ENCODE results near the gene EIF3B. TPM values are rescaled to one million over a fixed set of nuclear protein-coding genes. Genes with fewer than 3 reads are reported as not detected.
A peak's percentile ranks its signal among the peaks of the same experiment; 100 is the strongest.
"Not testable (repeated sequence)": the region's sequence is repeated elsewhere in the genome, so short reads cannot be mapped to it uniquely, and the experiment has no call there.

EIF3B gene
- total RNA-seq, 1 donor from 2014 or later, result 93.6 TPM

GRCh38 chr7:2332606-2333231 is 21.9 kb upstream of the EIF3B start:
- intact Hi-C loops (cut with DNase I); DNase-seq (ENCODE audit: low spot score); ATAC-seq: not testable (repeated sequence)

- intact Hi-C loops (cut with DNase I), result no loop called here
- DNase-seq (ENCODE audit: low spot score) (no peak), ATAC-seq (no peak)
Measured at GRCh38 chr7:2336626-2337299, 17.9 kb upstream of the EIF3B start.

- intact Hi-C loops (cut with DNase I); DNase-seq (ENCODE audit: low spot score); ATAC-seq: not testable (repeated sequence)
Measured at GRCh38 chr7:2347351-2348063, 7.1 kb upstream of the EIF3B start.

GRCh38 chr7:2350055-2350454 is 4.6 kb upstream of the EIF3B start:
- DNase-seq (ENCODE audit: low spot score) (no peak), ATAC-seq (no peak)
- intact Hi-C loops (cut with DNase I), result loop anchor here (10.0 kb wide), 1 partner anchor 1845 kb away; no protein-coding TSS in a partner anchor

GRCh38 chr7:2350861-2351260 is 3.8 kb upstream of the EIF3B start:
- intact Hi-C loops (cut with DNase I), result loop anchor here (10.0 kb wide), 1 partner anchor 1846 kb away; no protein-coding TSS in a partner anchor
- DNase-seq (ENCODE audit: low spot score) (no peak), ATAC-seq (no peak)

- DNase-seq (ENCODE audit: low spot score), result no peak
- intact Hi-C loops (cut with DNase I), result loop anchor here (10.0 kb wide), 1 partner anchor 1849 kb away; no protein-coding TSS in a partner anchor
- peak; percentile 1 for ATAC-seq
Measured at GRCh38 chr7:2353113-2353935, 1.3 kb upstream of the EIF3B start.

- DNase-seq (ENCODE audit: low spot score), result peak; percentile 94
- peak; percentile 97 for ATAC-seq
- intact Hi-C loops (cut with DNase I), result loop anchor here (10.0 kb wide), 1 partner anchor 1849 kb away; no protein-coding TSS in a partner anchor
Measured at GRCh38 chr7:2353936-2354185, 766 bp upstream of the EIF3B start.

- no peak for DNase-seq (ENCODE audit: low spot score)
- intact Hi-C loops (cut with DNase I), result loop anchor here (10.0 kb wide), 1 partner anchor 1850 kb away; no protein-coding TSS in a partner anchor
- ATAC-seq, result no peak
Measured at GRCh38 chr7:2354939-2355704, 495 bp downstream of the EIF3B start.

GRCh38 chr7:2355705-2356008 is 1.0 kb downstream of the EIF3B start:
- ATAC-seq (no peak), DNase-seq (ENCODE audit: low spot score) (no peak)
- intact Hi-C loops (cut with DNase I), result loop anchor here (10.0 kb wide), 1 partner anchor 1851 kb away; no protein-coding TSS in a partner anchor

GRCh38 chr7:2357165-2357564 is 2.5 kb downstream of the EIF3B start:
- ATAC-seq, result no peak
- intact Hi-C loops (cut with DNase I), result loop anchor here (10.0 kb wide), 1 partner anchor 1852 kb away; no protein-coding TSS in a partner anchor

GRCh38 chr7:2357571-2357970 is 2.9 kb downstream of the EIF3B start:
- intact Hi-C loops (cut with DNase I), result loop anchor here (10.0 kb wide), 1 partner anchor 1853 kb away; no protein-coding TSS in a partner anchor
- ATAC-seq (no peak), DNase-seq (ENCODE audit: low spot score) (no peak)

More at GRCh38 chr7:2357165-2357564, 2.5 kb downstream of the EIF3B start:
- DNase-seq (ENCODE audit: low spot score), result no peak

GRCh38 chr7:2358968-2359527 is 4.4 kb downstream of the EIF3B start:
- no peak for DNase-seq (ENCODE audit: low spot score)
- intact Hi-C loops (cut with DNase I), result loop anchor here (10.0 kb wide), 1 partner anchor 1854 kb away; no protein-coding TSS in a partner anchor
- no peak for ATAC-seq

GRCh38 chr7:2359610-2360009 is 5.0 kb downstream of the EIF3B start:
- no peak for ATAC-seq
- intact Hi-C loops (cut with DNase I), result loop anchor here (10.0 kb wide), 1 partner anchor 1855 kb away; no protein-coding TSS in a partner anchor
- no peak for DNase-seq (ENCODE audit: low spot score)

GRCh38 chr7:2360796-2361195 is 6.2 kb downstream of the EIF3B start:
- no peak for DNase-seq (ENCODE audit: low spot score)
- ATAC-seq, result no peak
- intact Hi-C loops (cut with DNase I), result no loop called here

- DNase-seq (ENCODE audit: low spot score) (no peak), ATAC-seq (no peak)
- intact Hi-C loops (cut with DNase I), result no loop called here
Measured at GRCh38 chr7:2362385-2363088, 7.9 kb downstream of the EIF3B start.

GRCh38 chr7:2369139-2369538 is 14.5 kb downstream of the EIF3B start:
- ATAC-seq, result no peak
- intact Hi-C loops (cut with DNase I), result no loop called here
- DNase-seq (ENCODE audit: low spot score), result no peak

GRCh38 chr7:2371329-2371728 is 16.7 kb downstream of the EIF3B start:
- intact Hi-C loops (cut with DNase I), result no loop called here
- ATAC-seq (no peak), DNase-seq (ENCODE audit: low spot score) (no peak)

Data from sciatic nerve (tissue), 2 donors.